ENCODE measurements around the gene ARL8A.
"Not testable (repeated sequence)": the region's sequence is repeated elsewhere in the genome, so short reads cannot be mapped to it uniquely, and the experiment has no call there.

ARL8A gene

DNA sequence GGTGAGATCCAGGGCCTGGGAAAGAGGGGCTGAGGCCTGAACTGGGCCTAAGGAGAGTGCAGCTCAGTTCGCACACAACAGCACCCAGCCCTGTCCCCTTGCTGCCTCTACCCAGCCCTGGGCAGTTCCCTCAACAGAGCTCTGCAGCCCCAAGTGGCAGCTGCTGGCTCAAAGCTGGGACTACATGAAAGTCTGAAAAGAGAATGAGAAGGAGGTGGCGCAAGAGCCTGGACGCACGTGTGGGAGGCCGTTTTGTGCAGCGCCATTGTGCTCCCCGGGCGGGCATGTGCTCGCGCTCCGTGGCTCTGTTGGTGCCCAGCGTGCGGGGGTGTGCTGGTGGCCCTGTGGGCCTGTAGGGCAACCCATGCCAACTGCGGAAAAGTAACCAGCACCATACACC is 11.5 kb downstream of the ARL8A start:
- no peak for DNase-seq

DNA sequence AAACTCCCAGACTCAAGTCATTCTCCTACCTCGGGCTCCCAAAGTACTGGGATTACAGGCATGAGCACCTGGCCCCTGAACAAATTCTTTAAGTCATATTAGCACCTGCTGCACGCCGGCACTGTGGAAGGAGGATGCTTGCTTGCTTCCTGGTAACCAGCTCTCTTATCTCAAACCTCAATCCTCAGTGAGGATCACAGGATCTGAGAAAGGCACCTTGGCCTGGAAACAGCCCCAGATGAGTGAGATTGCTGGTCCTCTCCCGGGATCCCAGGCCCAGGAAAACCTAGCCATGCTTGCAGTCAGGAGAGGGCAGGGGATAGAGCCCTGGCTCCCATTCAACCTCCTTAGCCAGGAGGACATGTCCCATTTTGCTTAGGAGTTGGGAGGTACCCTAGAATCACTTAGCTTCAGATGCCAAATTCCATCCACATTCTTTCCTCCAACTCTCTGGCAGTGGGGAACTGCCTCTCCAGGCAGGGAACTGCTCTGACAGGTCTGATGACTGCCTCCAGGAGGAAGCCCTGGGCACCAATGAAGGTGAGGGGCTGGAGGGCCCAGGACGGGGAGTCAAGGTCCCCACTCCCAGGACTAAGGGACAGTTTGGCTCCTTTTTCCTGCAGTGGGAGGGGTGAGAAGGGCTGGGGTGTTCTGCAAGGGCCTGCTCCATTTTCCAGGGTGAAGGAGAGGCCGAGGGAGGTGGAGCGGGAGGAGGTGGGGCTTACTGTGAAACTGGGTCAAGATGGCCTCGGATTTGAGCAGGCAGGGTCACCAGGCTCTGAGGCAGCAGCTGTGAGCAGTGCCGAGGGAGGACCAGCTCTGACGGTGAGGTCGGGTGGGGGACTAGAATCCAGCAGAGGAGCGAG is 12.3 kb downstream of the ARL8A start:
- DNase-seq = no peak

DNA sequence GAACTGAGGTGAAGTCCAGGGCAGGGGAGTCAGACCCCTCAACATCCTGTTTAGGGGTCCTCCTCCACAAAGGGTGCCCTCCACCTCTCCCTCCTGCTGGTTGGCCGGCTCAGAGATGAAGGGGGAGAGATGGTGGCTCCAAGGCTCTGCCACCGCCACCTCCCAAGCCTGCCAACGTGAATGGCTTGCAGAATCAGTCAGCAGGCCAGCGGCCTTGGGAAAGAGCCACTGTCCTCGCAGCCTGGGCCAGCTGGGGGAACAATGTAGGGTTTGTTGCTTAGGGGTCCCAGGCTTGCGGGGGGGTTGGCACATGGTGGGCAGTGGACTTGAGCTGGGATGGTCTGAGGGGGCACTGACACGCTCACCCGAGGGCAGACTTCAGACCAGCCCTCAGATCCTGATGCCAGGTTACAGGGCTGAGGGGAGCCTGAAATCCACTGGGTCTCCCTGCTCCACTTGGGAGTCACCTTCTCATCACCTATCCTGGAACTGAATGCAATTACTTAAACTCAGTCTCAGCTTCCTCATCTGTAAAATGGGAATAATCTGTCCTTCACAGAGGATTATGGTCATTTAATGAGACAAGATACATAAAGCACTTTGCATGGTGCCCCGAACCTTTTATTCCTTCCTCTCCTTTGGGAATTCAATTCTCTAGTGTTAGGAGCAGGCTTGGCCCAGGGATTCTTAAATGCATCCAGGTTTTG is 13.6 kb downstream of the ARL8A start:
- DNase-seq = no peak

- DNase-seq = no peak
These were observed 14.2 kb downstream of the ARL8A start for GRCh38 chr1:202130297-202130721.

GRCh38 chr1:202129453-202130296 is 14.9 kb downstream of the ARL8A start:
- no peak for DNase-seq

GRCh38 chr1:202127836-202128622 is 16.5 kb downstream of the ARL8A start:
- DNase-seq = no peak

DNA sequence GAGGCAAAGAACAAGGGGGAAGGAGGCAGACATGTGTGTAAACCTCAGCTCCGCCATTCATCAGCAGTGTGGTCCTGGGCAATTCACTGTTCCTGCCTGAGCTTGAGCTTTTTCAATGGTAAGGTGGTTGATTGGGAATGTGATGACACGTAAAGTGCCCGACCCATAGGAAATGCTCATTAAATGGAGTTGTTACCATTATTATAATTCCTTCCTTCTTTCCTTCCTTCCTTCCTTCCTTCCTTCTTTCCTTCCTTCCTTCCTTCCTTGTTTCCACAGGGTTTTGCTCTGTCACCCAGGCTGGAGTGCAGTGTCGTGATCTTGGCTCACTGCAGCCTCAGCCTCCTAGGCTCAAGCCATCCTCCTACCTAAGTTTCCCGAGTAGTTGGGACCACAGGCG is 17.5 kb downstream of the ARL8A start:
- no peak for DNase-seq

GRCh38 chr1:202126426-202126825 is 18.1 kb downstream of the ARL8A start:
- DNase-seq = no peak

GRCh38 chr1:202125611-202126010 is 18.9 kb downstream of the ARL8A start:
- no peak for DNase-seq

DNA sequence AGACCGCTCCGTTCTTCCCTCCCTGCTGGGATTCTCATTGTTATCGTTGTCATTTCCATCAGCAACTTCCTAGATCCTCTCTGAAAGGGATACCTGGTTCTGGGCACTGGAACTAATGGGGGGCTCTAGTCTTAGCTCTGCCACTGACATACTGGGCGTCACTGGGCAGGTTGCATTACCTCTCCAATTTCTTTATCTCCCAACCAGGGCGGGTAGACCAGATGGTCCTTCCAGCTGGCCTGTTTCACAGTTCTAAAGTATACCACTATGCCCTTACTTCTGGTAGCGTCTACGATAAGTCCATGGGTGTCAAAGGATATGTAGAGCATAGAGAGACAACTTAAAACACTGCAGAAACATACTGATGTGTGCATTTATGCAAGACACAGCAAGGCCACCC is 20.4 kb downstream of the ARL8A start:
- no peak for DNase-seq

- no peak for DNase-seq
These were observed 21.2 kb downstream of the ARL8A start for GRCh38 chr1:202123336-202123813.

DNA sequence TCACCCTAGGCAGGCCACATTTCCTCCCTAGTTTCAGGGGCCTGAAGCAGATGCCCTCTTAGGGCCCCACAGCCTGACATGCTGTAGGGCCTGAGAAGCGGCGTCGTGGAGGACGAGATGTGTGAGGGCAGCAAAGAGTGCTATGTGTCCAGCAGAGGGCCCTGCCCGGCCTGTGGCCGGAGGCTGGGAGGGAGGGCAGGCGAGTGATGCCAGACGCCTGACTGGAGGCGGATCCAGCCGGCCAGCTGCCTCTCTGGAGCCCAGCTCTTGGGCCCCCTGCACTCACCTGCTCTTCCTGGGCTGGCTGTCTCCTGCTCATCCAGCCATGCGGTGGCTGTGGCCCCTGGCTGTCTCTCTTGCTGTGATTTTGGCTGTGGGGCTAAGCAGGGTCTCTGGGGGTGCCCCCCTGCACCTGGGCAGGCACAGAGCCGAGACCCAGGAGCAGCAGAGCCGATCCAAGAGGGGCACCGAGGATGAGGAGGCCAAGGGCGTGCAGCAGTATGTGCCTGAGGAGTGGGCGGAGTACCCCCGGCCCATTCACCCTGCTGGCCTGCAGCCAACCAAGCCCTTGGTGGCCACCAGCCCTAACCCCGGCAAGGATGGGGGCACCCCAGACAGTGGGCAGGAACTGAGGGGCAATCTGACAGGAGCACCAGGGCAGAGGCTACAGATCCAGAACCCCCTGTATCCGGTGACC is 21.8 kb downstream of the ARL8A start, which contains the start of gene GPR37L1:
GPR37L1 (plus strand) TSS at position 279 of the 697 bp plus-strand sequence; CDS start at position 326, 47 bp downstream.
- no peak for DNase-seq

- no peak for DNase-seq
These were observed 23.5 kb downstream of the ARL8A start for GRCh38 chr1:202121006-202121405.

DNA sequence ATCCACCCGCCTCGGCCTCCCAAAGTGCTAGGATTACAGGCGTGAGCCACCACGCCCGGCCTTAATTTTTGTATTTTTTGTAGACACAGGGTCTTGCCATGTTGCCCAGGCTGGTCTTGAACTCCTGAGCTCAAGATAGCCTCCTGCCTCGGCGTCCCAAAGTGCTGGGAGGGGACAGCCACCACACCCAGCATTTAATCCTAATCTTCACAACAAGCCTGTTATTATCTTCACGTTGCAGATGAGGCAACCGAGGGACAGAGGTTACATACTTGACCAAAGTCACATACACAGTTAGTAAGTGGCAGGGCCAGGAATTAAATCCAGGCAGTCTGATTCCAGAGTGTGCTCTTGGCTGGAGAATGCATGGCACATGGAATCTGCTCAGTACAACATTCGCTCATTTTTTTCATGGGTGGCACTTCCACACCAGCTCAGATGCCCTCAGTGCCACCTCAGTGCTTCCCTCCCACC is 26.6 kb downstream of the ARL8A start:
- DNase-seq = no peak

- no peak for DNase-seq
These were observed 28.2 kb downstream of the ARL8A start for GRCh38 chr1:202116287-202116686.

GRCh38 chr1:202113690-202114300 is 30.7 kb downstream of the ARL8A start:
- DNase-seq = peak; percentile 35

DNA sequence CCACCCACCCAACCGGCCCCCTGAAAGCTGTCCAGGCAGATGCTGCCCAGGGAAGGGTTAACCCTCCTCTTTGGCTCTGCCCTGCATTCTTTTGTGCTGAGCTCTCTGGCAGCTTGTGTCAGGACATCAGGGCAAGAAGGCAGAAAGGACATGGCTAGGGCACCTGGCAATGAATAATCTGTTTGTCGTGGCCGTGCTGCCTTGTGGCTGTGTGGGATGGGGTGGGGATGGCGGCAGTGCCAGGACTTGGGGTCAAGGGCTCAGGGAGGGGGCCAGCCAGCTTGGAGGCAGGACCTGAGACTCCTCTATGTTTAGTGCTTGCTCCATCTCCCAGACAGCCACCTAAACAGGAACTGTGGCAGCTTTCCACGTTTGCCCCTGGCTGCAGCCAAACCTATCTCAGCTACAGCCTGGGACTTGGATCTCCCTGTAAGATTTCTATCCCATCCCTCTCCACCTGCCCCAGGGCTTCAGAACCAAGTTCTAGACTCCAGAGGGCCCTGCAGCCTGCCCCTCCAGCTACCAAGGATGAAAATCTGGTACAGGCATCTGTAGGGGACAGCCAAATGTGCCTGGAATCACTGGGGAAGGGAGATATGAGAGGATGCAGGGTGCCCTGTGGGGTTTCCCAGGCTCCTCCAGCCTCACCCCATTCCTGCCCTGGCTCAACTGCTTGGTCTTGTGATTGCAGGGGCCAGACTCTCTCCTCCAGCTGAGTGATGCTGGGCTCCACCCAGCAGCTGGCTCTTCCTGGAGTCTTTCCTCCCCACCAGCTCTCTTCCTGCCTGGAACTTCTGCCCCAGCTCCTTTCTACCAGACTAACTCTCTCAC is 31.5 kb downstream of the ARL8A start:
- DNase-seq = no peak

DNA sequence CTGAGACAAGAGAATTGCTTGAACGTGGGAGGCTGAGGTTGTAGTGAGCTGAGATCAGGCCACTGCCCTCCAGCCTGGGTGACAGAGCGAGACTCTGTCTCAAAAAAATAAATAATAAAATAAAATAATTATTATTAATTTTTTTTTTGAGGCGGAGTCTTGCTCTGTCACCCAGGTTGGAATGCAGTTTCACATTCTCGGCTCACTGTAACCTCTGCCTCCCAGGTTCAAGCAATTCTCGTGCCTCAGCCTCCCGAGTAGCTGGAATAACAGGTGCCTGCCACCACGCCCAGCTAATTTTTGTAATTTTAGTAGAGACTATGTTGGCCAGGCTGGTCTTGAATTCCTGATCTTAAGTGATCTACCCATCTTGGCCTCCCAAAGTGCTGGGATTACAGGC is 32.9 kb downstream of the ARL8A start:
- DNase-seq = not testable (repeated sequence)

GRCh38 chr1:202110977-202111376 is 33.6 kb downstream of the ARL8A start:
- DNase-seq = no peak

All from NCI-H2081 treated with DMSO at 0.1 percent for 48 hours (cell line).